HG03469 (cell line): ENCODE measurements around the gene KCND2.
"Not testable (repeated sequence)": the region's sequence is repeated elsewhere in the genome, so short reads cannot be mapped to it uniquely, and the experiment has no call there.

Experiments used
- ATAC-seq: cut with Tn5 transposase; IDR thresholded peaks from one replicate; pipeline ENCODE4 v1.9.1; 2021; ENCODE audit warnings: mild to moderate bottlenecking, moderate library complexity, moderate number of reproducible peaks; ENCODE audit not compliant: unreplicated experiment

Gene KCND2

DNA sequence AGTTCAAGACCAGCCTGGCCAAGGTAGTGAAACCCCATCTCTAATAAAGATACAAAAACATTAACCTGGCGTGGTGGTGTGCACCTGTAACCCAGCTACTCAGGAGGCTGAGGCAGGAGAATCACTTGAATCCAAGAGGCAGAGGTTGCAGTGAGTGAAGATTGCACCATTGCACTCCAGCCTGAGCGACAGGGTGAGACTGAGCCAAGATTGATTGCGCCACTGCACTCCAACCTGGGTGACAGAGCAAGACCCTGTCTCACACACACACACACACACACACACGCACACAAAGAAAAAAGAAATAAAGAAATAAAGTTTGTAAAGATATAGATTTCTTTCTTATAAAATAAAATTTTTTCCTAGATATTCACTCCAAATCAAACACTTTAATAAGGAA is 305.7 kb downstream of the KCND2 start:
- ATAC-seq = not testable (repeated sequence)

DNA sequence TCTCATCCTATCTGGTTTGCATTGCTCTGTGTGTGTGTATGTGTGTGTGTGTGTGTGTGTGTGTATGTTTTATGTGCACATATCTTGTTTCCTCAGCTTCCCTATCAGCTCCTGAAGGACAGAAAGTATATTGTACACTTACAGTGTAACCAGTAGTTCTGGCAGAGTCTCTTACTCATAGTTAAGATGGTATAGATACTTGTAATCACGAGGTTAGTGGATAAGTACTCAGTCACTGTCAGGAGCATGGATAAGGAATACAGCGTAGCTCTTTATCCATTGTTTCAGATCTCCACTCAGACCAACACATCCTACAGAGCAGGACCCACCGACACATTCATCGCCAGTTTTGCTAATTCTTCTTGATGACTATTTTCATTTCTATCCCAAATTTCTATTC is 309.9 kb downstream of the KCND2 start:
- no peak for ATAC-seq

DNA sequence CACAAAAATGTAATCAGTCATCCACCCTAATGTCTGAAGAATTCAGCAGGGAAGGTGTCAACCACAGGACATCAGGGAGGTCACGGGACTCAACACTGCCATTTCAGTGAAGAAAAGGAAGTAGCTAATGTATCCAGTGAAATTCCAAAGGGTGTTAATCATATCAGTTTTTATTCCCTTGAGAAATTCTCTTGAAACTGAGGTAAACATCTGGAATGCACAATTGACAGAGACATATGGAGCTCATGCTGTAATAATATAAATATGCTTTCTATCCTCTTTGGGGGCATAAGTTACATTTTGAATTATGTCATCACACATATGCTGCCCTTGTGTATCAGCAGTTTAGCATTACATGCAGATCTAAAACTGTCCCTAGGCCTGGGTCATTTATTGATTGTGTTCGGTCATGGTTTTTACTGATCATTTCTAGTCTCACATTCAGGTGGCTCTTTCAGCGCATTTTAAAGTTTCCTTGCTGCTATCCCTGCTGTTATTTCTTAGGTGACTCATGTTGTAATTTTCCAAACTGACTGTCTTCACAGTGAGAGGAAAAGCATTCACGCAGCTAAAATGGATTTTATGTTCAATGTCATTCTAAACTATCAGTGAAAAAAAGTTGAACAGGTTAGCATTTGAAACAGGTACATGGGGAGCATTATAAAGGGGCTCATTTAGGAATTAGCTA is 311.1 kb downstream of the KCND2 start:
- no peak for ATAC-seq

DNA sequence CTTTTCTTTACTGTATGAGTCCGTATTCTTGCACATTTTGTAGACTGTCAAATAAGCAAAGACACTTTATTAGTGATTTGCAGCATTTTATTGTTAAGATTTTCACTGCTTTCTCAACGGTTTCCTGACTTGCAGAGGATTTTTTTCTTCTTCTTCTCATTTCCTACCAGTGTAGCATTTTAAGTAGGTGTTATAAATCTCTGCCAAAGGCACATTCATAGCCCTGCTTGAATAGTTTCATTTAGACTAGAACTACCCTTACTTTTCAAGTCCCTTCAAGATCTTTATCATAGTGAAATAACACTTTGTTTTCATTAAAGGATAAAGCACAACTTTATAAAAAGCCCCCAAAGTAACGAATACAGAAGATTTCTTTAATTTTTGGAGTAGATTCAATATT is 313.6 kb downstream of the KCND2 start:
- ATAC-seq = no peak

DNA sequence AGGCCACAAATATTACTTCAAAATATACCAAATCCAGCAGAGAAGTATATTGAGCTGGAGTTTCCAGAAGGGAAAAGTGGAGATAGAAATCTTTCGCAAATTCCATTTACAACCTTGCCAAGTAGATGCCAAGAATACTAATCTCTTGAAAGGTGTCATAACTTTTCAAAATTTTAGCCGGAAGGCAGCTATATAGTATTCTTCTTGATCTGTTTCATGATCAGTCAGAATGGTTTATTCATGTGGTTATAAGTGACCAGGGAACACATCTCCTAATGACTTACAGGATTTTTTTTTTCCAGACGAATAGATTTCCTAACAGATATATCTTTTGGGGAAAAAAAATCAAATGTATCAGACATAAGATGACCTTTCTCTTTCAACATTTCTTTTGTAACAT is 314.3 kb downstream of the KCND2 start:
- ATAC-seq = no peak

DNA sequence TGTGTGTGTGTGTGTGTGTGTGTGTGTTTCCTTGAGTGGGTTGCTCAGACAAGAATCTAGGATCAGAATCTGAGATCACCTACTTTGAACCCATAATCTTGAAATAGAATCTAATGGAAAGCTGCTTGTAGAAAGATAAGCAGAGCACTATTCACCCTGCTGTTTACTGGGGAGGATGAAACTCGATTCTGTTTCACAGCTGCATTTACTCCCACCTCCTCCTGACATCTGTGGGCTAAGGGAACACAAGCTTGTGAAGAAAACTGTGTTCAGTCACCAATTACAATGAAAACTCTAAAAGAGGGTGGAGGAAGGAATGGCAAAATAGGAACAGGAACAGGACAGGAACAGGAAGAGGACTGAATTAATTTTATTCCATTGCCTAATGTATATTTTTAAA is 315.4 kb downstream of the KCND2 start:
- ATAC-seq = no peak

DNA sequence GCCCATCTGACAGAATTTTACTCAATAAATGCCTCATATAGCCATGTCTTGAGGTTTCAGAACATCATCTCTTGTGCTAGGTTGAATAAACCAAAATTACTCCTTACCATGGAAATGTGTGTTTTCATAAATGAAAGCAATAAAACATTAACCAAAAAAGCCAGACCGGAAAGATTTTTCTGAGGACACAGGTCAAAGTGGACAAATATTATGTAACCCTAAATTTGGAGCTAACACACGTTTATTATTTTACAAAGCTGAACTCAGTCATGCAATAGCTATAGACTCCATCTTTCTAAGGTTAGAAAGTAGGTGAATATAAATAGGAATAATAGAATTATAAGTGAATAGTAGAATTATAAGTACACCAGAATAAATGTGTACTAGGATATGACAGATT is 315.9 kb downstream of the KCND2 start:
- ATAC-seq = no peak

DNA sequence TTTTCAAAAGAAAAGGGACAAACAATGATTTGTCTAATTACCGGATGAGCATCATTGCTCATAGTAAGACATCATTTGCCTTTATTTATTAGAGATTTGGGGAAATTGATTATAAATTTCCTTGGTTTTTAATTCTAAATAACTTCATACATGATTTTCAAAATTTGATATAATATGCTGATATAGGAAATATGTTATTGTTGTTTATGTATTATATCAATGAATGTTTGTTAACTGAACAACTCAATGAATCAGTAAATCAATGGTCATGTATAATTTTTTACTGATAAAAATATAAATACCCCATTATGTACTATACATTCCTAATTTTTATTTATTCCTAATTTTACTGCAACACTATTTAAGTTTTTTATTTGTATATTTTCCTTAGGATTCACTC is 327.6 kb downstream of the KCND2 start:
- no peak for ATAC-seq

DNA sequence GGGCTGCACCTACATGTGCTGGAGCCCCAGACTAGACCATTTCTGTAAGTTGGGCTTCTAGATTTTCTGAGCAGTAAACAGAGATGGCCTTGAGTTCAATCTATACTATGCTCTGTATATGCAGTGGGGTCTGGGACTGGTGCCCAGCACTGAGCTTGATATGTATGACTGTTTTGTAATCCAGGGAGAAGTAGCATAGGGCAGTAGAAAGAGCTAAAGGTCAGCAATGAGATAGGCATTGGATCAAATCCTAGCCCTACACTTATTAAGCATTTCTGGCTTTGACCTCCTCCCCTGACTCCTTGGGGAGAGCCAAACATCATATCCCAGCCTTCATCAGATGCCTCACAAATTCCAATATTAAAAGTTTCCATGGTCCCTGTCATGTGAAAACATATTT is 330.4 kb downstream of the KCND2 start:
- no peak for ATAC-seq

DNA sequence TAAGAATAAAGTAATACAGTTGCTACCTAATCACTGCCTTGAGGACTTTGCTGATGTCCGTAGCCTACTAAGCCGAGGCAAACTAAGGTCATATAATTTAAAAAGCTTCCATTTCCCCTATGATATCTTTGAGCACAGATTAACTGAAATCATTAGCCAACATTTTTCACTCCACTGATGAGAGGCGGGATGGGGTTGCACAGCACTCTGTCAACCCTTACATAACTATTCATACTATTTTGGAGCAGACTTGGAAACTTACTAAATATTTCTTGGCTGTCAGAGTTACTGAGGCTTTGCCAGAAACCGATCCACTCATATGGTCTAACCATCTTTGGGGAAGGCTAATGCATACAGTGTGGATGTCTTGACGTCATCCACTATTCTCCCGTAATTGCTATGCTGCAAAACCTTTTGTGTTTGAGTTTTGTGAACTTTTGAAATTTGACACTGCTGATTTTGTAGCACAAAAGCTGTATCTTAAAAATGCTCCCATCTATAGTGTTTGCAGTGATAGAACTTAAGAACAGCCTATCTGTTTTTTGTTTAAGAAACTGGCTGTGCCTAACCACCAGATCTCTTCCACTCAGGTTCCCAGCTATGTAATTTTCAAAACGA is 336.3 kb downstream of the KCND2 start:
- ATAC-seq = no peak

DNA sequence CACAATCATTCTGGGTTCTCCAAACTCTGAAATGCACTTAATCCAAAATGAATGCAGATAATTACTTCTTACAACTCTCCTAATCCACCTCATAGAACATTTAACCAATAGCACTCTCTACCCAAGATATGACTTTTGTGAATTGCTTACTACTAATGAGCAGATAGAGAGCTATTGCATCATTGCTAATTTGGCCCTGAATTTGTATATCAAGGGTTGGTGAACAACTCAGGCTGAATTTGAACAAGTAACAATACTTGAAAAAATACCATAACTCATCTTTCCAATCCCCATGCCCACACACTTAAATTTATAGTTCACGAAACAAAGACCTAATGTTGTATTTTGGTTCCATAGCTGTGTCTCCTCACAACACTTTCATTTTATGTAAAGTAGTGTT is 339.0 kb downstream of the KCND2 start:
- ATAC-seq = no peak

DNA sequence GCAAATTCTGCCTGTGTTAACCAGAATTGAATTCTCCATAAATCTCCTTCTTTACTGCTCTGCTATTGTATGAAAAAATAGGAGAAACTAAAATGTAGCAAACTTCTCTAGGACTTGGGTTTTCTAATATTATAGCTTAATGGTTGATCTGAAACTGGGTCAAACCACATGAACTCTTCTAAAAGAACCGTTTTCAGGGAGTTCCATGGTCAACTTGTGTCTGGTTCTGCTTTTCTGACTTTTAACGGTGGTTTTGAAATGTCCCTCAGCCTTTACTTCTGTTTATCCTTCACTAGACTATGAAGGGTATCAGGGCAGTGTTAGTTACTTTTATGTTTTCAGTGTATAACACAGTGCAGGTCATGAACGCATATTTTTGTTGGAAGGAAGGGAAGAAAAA is 342.7 kb downstream of the KCND2 start:
- no peak for ATAC-seq

DNA sequence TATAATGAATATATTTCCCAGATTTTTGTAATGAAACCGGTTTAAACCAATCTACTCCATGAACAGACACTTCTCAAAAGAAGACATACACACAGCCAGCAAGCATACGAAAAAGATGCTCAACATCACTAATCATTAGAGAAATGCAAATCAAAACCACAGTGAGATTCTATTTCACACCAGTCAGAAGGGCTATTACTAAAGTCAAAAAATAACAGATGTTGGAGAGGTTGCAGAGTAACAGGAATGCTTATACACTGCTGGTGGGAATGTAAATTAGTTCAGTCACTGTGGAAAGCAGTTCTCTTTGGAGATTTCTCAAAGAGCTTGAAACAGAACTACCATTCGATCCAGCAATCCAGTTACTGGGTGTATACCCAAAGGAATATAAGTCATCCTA is 344.3 kb downstream of the KCND2 start:
- no peak for ATAC-seq

DNA sequence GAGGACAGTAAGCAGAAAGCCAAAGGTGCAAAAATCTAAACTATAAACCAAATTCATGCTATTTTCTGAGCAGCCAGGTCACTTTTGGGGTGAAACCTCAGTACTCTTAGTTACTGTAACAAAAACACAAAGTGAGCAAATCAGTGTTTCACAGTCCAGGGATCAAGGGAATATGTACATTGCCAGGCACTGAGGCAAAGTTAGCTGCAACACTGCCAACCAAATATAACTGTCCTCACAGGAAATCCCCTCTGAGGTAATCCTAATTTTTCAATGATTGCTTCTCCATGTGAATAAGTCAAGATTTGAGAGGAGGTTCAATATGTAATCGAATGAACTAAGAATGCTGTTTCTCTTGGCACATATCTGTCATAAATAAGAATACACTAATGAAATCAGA is 355.3 kb downstream of the KCND2 start:
- no peak for ATAC-seq

DNA sequence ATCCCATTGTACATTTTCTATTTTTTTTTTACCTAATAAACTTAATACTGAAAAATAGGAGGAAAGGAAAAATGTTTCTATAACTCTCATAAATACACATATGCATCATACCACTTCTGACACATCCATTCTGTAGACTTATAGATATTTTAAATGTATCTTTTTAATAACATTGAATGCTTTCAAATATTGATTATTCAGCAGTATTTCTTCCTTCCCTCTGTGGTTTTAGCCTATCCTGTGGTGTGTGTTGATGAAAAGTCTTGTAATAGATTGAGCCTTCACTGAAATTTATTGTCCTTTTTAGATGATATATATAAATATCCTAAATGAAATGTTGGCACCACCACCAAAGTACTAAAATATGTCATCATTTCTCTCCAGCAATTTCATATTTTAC is 366.9 kb downstream of the KCND2 start:
- ATAC-seq = no peak

DNA sequence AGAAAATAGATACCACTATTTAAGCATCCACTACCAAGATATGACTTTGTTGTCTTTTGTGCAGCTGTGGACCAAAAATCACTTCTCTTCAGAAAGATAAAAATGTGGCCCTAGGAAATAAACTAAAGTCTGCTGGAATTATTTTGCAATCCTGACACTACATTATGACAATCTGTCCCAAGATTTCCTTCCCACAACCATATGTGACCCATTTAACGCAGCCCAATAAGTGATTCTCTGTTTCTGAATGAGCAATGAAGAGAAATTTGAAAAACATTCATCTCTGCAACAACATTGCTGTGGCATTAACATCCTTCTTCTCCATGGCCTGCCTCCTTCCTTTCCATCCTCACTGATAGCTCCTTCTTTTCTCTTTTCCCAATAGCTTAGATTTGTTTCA is 373.0 kb downstream of the KCND2 start:
- ATAC-seq = no peak

DNA sequence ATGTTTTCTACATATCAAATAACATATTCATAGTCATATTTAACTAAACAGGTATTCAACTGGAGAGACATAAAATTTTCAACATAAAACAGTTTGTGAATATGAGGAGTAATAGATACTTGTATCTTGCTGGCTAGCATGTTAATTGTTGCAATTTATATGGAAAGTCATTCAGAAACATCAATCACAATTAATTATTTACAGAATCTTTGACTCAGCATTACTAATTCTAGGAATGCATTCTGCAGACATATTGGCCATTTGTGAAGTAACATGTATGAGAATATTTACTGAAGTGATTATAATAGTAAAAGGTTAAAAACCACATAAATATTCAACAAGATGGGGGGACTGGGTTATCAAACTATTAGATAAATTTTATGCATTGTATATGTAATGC is 381.3 kb downstream of the KCND2 start:
- no peak for ATAC-seq

DNA sequence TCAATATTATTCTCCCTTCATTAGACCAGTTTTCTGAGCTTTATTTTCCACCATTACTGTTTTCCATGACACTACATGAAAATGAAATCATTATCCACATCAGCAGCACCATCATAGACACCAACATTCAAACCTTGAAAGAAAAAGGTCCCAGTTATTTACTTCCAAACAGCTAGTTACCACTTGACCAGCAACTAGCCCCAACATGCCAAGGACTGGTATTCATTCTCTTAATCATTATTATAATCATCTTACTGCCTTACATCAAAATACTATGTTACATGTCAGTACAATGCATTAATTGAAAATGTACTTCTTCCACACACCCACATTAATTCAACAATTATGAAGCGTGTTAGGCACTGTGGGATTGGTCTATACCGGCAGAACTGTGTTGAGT is 385.5 kb downstream of the KCND2 start:
- ATAC-seq = no peak

DNA sequence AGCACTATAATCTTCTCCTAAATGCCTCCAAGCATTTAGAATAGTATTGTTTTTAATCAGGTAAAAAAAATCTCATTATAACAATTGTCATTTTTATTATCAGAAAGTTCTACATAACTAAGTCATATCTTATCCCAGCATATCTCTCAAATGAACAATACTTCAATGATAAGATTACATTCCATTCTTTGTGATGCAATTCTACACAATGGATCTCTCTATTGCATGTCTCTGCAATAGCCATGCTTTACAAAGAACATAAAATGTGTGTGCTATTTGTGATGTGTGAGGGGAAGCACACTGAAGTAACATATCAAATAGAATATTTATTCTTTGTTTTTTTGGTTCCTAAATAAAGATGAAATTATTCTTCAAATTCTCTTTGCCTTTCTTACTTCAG is 389.3 kb downstream of the KCND2 start:
- no peak for ATAC-seq

DNA sequence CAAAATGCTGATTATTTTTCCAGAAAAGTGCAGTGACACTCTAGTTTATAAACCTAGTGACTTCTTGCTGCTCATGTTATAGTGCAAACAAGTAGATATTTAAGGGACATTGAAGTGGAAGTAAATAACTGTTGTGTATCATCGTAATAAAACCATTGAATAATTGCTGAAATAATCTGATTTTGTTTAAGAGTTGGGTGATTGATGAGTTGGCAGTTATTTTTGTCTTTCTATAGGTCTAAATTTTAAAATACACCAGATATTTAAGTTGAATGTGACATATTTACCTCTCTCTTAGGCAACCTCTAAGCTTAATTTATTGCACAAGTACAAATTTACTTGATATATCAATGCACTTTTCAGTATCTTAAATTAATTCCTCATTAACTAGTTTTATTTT is 392.1 kb downstream of the KCND2 start:
- ATAC-seq = no peak

DNA sequence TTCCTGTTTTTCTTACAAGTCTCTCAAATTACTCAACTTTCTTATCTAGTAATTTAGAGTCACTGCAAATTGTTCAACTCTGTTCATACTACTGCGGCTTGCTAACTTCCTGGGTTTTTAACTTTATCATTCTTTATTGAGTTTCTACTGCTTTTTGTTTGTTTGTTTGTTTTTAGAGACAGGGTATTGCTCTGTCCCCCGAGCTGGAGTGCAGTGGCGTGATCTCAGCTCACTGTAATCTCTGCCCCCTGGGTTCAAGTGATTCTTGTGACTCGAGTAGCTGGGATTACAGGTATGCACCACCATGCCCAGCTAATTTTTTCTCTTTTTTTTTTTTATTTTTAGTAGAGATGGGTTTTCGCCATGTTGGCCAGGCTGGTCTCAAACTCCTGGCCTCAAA is 402.1 kb downstream of the KCND2 start:
- no peak for ATAC-seq

DNA sequence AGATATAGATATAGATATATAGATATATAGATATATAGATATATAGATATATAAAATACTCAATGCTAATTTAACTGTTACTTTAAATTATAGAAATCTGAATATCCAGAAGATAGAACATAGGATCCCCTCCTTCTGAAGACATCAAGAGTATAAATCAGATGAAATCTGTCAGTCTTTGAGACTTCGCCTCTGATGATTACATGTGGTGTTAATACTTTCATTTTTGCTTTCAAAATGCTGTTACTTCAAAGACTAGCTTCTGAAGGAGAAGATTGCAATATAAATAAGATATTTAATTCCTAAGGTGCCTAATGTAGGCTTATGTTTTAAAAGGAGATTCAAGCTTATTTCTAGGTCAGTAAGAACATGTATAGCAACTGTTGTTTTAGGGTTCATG is 404.6 kb downstream of the KCND2 start:
- no peak for ATAC-seq

DNA sequence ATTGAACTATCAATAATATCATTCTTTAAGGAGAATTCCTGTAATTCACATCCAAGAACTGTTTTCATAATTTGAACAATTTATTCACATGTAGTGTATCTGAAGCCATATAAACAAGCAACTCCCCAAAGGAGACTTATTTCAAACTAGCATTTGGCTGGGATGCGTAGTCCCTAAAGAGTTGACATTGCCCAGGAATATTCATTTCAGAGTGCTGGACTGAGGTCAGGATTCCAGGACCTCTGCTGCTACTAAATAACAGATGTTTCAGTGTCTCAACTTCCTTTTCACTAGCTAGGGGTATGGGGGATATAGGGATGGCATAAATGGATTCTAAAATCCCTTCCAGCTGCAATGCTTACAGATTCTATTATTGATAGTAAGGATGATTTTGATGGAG is 408.0 kb downstream of the KCND2 start:
- no peak for ATAC-seq
